SK-N-MC (cell line): ENCODE results near the gene THEM4.

ENCODE experiments used
- EZH2 ChIP-seq: fragments of 200-600 bp; sonication (generic); IDR thresholded peaks from one replicate; pipeline ENCODE4 v1.6.1; 2017; ENCODE audit warnings: antibody characterized with exemption
- FOXP2 ChIP-seq: optimal IDR thresholded peaks from 2 replicates; pipeline ENCODE3; 2011; ENCODE audit warnings: mild to moderate bottlenecking, moderate library complexity; ENCODE audit not compliant: insufficient read depth; ENCODE audit errors: extremely low read length, control extremely low read depth
- POLR2AphosphoS5 ChIP-seq: IDR thresholded peaks from 2 replicates; pipeline ENCODE4 v1.6.1; 2012; ENCODE audit warnings: mild to moderate bottlenecking, low read depth, low read length, borderline replicate concordance

DNA sequence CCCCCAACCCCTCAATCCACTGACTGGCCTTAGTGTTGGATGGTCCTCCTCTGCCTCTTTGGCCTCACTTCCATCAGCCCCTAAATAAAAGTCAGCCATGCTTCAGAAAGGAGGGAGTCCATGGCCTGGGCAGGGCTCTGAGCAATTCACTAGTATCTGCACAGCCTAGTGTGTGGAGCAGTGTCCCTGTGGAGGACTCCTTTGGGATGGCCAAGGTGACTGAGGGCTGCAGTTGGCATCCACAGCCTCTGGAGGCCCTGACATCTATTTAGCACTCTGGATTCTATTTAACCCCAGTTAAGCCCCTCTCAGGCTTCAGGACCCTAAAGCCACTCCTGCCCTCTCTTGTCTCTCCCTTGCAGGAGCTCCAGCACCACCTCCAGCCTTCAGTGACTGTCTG lies 59.4 kb downstream of the THEM4 start:
- TF ChIP-seq POLR2AphosphoS5 (no peak), EZH2 (no peak), FOXP2 (no peak)
